Activated naive CD8-positive, alpha-beta T cell (primary cell): ENCODE measurements around the gene MRPS21.

Experiments
- H3K27ac Mint-ChIP-seq: one replicate; pipeline ENCODE4 v1.8.0; 2021; ENCODE audit warnings: mixed read lengths
- H3K27me3 Mint-ChIP-seq: one replicate; pipeline ENCODE4 v1.8.0; 2021; ENCODE audit warnings: mixed read lengths
- H3K36me3 Mint-ChIP-seq: one replicate; pipeline ENCODE4 v1.8.0; 2021; ENCODE audit warnings: mixed read lengths
- H3K4me1 Mint-ChIP-seq: one replicate; pipeline ENCODE4 v1.8.0; 2021; ENCODE audit warnings: low read depth, mixed read lengths
- H3K4me3 Mint-ChIP-seq: one replicate; pipeline ENCODE4 v1.8.0; 2021; ENCODE audit warnings: mild to moderate bottlenecking, mixed read lengths
- H3K9me3 Mint-ChIP-seq: one replicate; pipeline ENCODE4 v1.8.0; 2021; ENCODE audit warnings: low read depth, mixed read lengths

MRPS21 gene

DNA sequence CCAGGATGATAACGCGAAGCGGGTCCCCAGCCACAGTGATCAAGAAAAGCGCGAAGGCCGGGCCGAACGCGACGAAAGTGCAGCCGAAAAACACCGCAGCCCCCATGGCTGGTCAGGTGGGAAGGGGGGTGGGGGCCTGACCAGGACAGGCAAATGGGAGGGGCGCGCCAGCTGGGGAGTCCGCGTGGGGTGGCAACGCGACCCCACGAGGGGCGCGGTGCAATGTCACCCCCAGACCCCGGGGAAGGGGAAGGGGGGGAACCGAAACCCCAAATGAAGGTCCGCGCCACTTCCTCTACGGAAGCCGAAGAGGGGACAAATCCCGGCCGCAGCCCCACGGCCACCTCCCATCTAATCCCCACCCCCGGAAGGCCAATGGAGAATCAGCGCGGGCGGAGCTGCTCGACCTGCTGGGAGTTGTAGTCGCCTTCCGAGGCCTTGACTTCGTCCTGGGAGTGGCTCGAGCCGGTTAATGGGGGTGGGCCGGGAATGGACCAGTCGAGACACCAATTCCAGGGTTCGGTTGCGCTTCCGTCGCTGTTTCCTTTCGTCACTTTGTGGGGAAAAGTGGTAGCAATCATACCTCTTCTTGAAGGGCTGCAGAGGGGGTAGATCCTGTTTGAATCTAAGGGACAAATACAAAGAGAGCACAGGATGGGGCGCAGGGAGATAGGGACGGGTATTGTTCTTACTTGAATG lies 24.8 kb upstream of the MRPS21 start, which contains the start of gene APH1A:
Gene APH1A (minus strand): TSS at position 312 of the 699 bp plus-strand sequence. CDS start 206 bp downstream, at position 106.
- Mint-ChIP-seq H3K27me3 (no peaks in the 10 kb centered on the region), H3K4me3 (peak within 1 kb of the TSS; percentile 97), H3K4me1 (peaks cover 25% of the 10 kb centered on the region), H3K36me3 (peaks cover 2% of the 10 kb centered on the region), H3K27ac (peak within 1 kb of the TSS; percentile 97), H3K9me3 (no peaks in the 10 kb centered on the region)

DNA sequence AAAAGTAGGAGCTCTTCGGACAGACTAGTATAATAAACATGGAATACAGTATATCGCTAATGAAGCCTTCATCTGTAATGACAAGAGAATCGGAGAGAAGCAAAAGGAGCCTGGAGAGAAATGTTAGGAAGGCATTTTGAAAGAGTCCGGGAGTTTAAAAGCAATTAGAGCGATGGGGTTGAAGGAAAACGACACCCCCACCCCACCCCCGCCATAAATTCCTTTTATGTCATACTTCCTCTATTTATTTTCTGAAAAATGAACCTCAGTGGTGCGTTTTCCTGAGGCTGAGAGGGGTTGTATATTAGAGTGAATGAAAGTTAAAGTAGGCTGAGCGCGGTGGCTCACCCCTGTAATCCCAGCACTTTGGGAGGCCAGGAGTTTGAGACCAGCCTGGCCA lies 24.2 kb upstream of the MRPS21 start:
- H3K9me3 Mint-ChIP-seq: no peaks in the 10 kb centered on the region
- peak overlapping the region; percentile 97 for H3K4me3 Mint-ChIP-seq
- no peaks in the 10 kb centered on the region for H3K27me3 Mint-ChIP-seq
- H3K27ac Mint-ChIP-seq: peak overlapping the region; percentile 97
- peaks cover 25% of the 10 kb centered on the region for H3K4me1 Mint-ChIP-seq
- peaks cover 2% of the 10 kb centered on the region for H3K36me3 Mint-ChIP-seq

DNA sequence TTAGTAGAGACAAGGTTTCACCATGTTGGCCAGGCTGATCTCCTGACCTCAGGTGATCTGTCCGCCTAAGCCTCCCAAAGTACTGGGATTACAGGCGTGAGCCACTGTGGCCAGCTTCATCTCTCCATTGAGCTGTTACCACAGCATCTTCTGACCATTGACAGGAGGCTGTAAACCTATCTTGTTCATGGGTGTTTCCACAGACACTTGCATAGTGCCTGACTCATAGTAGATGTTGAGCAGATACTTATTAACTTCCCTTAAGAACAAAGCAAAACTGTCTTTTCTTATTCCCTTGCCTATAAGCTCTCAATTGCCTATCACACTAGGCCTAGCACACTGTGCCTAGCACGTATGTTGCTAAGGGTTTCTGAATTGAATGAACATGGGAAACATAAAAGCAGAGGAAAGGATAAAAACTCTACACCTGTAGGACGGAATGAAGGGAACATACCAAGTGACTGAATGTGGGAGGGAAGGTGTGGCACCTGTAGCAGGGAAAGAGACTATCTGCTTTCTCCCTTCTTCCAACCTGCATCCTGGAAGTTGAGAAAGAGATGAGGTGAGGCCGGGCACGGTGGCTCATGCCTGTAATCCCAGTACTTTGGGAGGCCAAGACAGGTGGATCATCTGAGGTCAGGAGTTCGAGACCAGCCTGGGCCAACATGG lies 22.2 kb upstream of the MRPS21 start:
- Mint-ChIP-seq H3K9me3 (no peaks in the 10 kb centered on the region), H3K27me3 (no peaks in the 10 kb centered on the region), H3K4me1 (peaks cover 25% of the 10 kb centered on the region), H3K27ac (no peak overlapping the region), H3K4me3 (no peak overlapping the region), H3K36me3 (peaks cover 2% of the 10 kb centered on the region)

DNA sequence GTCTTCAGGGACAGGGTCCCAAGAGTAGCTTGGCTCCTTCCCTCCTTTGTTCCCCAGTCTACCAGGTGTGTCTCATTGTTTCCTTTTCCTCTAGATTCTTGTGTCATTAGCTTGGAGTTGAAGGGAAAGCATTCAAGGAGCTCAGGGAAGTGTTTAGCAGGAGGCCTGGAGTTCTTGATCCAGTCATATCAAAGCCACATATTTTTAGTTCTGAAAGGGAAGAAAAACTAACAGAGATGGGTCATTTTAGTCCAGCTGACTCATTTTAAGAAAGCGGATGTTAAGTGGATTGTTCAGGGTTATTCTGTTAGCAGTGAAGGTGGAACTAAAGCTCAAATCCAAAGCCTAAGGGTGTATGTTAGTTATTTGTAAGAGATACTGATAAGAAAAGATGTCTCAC lies 20.4 kb upstream of the MRPS21 start:
- Mint-ChIP-seq H3K27ac (no peak overlapping the region), H3K4me3 (no peak overlapping the region), H3K4me1 (peaks cover 9% of the 10 kb centered on the region), H3K36me3 (peaks cover 2% of the 10 kb centered on the region), H3K9me3 (no peaks in the 10 kb centered on the region), H3K27me3 (no peaks in the 10 kb centered on the region)

DNA sequence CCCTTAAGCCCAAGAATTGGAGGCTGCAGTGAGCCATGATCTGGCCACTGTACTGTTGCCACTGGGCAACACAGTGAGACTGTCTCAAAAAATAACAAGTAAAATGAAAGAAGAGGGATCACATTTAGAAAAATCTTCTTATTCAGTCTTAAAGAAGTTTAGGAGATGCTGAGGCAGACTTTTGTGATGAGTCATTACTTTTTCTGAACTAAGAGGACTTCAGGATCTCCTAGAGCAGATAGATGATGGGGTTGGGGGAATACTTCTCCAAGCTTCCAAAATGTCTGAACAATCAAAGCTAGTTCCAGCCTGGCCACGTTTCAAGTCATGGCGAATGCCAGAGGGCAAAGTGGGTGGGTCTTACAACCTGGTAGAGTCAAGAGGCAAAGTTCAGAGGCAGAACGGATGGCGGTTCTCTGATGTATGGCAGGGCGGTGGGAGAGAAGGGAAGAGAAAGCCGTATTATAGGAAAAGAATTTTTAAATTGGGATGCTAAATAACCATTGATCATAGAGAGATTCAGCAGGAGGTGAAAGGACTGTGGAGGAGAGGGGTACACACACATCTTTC lies 13.4 kb upstream of the MRPS21 start:
- H3K36me3 Mint-ChIP-seq: no peaks in the 10 kb centered on the region
- peak overlapping the region; percentile 57 for H3K4me3 Mint-ChIP-seq
- peaks cover 28% of the 10 kb centered on the region for H3K4me1 Mint-ChIP-seq
- peak overlapping the region; percentile 10 for H3K27ac Mint-ChIP-seq
- H3K27me3 Mint-ChIP-seq: no peaks in the 10 kb centered on the region
- no peaks in the 10 kb centered on the region for H3K9me3 Mint-ChIP-seq

DNA sequence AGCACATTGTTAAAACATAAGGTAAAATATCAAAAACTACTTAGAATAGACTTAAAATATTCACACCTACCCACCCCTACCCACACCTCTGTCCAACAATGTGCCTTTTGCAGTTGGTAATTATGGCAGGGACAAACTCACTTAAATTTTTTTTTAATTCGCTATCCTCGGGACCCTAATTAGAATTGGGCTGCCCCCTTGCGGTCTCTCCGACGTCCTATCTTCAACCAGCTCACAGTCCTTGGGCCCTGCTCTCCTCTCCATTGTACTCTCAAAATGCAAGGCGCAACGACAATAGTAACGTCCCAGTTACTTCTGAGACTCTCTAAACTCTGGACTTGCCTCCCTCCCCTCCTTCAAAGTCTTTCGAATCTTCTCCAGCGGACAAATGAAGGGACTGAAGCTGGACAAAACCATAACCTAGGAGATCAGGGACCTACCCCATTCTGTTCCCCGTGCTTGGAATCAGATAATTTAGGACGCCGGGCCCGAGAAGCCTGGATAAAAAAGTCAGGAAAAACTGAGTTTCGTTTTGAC lies 12.4 kb upstream of the MRPS21 start:
- Mint-ChIP-seq H3K27me3 (no peaks in the 10 kb centered on the region), H3K36me3 (no peaks in the 10 kb centered on the region), H3K4me1 (peaks cover 28% of the 10 kb centered on the region), H3K9me3 (no peaks in the 10 kb centered on the region), H3K27ac (peak overlapping the region; percentile 96), H3K4me3 (peak overlapping the region; percentile 87)

DNA sequence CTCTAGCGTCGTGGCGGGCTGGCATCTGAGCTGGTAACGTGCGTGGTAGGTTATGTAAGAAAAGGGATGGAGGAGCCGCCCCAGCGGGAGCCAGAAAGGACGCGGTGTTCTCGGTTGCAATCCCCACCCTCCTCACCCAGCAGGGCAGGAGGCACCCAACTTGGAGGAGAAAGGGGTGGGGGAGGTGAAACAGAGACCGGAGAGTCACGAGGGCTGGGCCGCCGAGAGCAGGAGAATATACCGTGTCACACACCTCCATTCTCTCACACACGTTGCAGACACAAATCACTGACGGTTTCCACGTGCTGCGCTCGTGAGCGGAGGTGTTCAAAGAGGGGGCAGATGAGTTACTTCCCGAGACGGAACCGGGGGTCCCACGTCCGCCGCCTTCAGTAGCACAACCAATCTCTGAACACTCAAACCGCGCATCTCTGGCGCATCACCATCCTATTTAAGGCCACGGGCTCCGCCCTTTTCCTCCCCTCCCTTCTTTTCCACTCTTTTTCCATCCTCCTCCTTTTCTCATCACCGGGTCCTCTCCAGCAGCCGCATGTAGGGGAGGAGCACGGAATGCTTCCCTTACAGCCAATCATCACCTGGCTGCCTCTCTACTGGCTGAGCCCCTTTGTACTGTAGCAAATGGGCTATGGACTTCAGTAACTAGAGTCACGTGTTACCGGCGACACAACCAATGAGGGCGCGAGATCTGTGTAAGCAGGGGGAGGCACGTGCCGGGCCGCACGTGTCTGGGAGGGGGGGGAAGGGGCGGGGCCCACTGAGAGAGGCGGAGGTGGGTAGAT lies 11.7 kb upstream of the MRPS21 start, which contains the start of gene CIART:
Gene CIART (plus strand): TSS at position 797 of the 800 bp plus-strand sequence. CDS start 714 bp downstream, outside the sequence.
- Mint-ChIP-seq H3K4me3 (peak within 1 kb of the TSS; percentile 87), H3K27ac (peak within 1 kb of the TSS; percentile 96), H3K36me3 (no peaks in the 10 kb centered on the region), H3K27me3 (no peaks in the 10 kb centered on the region), H3K9me3 (no peaks in the 10 kb centered on the region), H3K4me1 (peaks cover 28% of the 10 kb centered on the region)

DNA sequence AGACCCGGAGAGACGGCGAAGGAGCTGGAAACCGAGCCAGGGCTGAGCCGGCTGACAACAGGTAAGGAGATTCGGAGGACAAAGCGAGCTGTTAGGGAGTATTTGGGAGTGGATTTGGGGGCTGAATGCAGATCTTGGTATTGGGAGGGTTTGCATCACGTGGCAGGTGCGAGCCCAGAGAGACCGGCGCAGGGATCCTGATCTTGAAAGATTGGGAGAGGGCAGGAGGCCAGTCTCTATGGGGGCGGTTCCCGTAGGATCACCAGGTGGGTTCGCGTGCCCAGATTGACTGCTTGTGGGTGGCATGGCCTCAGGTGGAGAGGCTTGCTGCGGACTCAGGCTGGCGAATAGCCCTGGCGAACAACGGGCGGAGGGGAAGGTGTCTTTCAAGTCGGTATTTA lies 11.1 kb upstream of the MRPS21 start:
- Mint-ChIP-seq H3K27ac (peak overlapping the region; percentile 18), H3K9me3 (no peaks in the 10 kb centered on the region), H3K4me1 (peaks cover 28% of the 10 kb centered on the region)

DNA sequence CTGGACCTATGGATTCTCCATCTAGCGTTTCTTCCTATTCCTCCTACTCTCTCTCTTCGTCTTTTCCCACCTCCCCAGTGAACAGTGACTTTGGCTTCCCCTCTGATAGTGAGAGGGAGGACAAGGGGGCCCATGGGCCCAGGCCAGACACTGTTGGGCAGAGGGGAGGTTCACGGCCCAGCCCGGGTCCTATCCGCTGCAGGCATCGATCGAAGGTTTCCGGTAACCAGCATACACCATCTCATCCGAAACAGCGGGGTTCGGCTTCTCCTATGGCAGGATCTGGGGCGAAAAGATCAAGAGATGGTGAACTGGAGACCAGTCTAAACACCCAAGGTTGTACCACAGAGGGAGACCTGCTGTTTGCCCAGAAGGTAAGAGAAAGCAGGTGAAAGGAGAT lies 10.4 kb upstream of the MRPS21 start:
- Mint-ChIP-seq H3K4me3 (peak overlapping the region; percentile 87), H3K27me3 (no peaks in the 10 kb centered on the region), H3K27ac (no peak overlapping the region), H3K4me1 (peaks cover 28% of the 10 kb centered on the region), H3K36me3 (no peaks in the 10 kb centered on the region), H3K9me3 (no peaks in the 10 kb centered on the region)

More for the DNA sequence above, 11.1 kb upstream of the MRPS21 start:
- Mint-ChIP-seq H3K4me3 (peak overlapping the region; percentile 87), H3K36me3 (no peaks in the 10 kb centered on the region), H3K27me3 (no peaks in the 10 kb centered on the region)

DNA sequence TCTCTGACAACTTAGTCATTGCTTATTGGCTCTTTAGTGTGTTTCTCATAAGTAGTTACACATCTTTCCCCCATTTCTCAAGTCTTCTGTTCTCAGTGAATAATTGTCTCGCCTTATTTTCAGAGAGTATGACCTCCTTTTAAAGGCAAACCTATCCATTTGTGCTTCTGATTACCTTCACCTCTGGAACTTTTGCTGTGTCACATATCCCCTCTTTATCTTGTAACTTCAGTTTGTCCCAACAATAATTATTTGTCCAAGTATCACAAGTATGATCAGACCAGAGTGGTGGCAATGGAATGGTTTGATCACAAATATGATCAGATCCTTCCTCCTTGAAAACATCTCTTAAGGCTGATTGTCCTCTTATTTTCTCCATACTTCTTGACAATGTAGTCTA lies 5.3 kb upstream of the MRPS21 start:
- no peak overlapping the region for H3K27ac Mint-ChIP-seq
- peaks cover 7% of the 10 kb centered on the region for H3K4me1 Mint-ChIP-seq
- H3K4me3 Mint-ChIP-seq: no peak overlapping the region
- no peaks in the 10 kb centered on the region for H3K27me3 Mint-ChIP-seq
- no peaks in the 10 kb centered on the region for H3K36me3 Mint-ChIP-seq
- H3K9me3 Mint-ChIP-seq: no peaks in the 10 kb centered on the region

DNA sequence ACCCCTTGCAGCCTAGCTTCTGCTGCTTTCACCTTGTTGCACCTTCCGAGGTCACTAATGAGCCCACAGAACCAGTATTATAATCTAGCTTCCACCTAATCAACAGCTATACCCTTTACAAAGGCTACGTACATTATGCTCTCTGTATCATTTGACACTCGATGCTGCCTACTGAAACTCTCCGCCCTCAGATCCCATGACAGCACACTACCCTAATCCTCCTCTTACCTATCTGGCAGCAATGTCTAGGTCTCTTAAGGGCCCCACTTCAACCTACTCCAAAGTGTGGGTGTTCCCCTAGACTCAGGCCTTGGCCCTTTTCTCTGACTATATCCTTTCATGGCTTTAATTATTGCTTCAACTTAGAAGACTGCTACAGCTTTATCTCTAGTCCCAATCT lies 4.8 kb upstream of the MRPS21 start:
- Mint-ChIP-seq H3K4me3 (no peak overlapping the region), H3K9me3 (no peaks in the 10 kb centered on the region), H3K4me1 (peaks cover 11% of the 10 kb centered on the region), H3K36me3 (no peaks in the 10 kb centered on the region), H3K27ac (no peak overlapping the region), H3K27me3 (no peaks in the 10 kb centered on the region)

DNA sequence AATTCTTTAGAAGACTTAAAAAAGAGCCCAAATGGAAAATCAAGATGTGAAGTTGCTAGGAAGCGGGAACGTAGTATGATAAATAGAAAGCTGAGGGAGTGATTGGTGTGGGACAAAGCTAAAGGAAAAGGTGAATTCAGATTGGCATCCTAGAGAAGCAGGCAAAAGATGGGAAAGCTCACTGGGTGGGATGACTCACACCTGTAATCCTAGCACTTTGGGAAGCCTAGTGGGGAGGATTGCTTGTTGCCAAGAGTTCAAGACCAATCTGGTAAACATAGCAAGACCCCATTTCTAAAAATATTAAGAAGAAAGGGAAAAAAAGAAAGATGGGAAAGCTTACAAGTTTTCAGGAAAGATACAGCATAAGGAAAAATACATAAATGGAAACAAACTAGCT lies 1.8 kb downstream of the MRPS21 start:
- Mint-ChIP-seq H3K4me1 (peaks cover 38% of the 10 kb centered on the region), H3K27me3 (no peaks in the 10 kb centered on the region), H3K27ac (peak overlapping the region; percentile 81), H3K4me3 (peak overlapping the region; percentile 75), H3K36me3 (peaks cover 8% of the 10 kb centered on the region), H3K9me3 (no peaks in the 10 kb centered on the region)

DNA sequence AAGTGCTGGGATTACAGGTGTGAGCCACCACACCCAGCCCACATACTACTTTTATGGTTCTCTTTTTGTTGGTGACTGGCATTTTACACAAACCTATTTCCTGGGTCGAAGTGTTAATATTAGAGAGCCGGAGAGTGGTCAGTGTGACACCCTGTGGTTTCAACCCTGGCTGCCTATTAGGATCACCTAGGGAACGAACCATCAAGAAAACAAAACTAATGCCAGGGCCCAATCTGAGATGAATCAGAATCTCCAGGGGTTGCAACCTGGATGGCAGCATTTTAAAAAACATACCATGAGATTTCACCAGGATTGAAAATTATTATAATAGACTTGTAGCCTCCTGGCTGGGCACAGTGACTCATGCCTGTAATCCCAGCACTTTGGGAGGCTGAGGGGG lies 6.1 kb downstream of the MRPS21 start:
- no peaks in the 10 kb centered on the region for H3K9me3 Mint-ChIP-seq
- peaks cover 8% of the 10 kb centered on the region for H3K36me3 Mint-ChIP-seq

DNA sequence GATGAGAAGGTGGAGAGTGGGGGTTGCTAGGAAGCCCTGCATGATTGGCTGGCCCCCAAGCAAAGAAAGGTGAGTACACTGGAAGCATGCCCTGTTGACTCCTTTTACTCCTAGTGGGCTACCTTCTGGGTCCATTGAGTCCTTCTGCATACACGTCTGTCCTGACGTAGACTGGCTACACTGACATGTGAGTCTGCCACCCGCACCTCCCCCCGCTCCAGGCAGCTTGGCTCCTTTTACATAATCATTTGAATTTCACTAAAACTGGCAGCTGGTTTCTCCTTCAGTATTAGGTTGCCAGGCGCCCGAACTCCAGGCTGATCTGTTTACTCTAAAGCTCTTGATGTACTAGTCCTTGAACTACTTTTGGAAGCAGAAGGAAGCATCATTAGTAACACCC lies 8.7 kb downstream of the MRPS21 start:
- H3K27me3 Mint-ChIP-seq: no peaks in the 10 kb centered on the region
- peaks cover 11% of the 10 kb centered on the region for H3K4me1 Mint-ChIP-seq
- no peak overlapping the region for H3K4me3 Mint-ChIP-seq
- no peak overlapping the region for H3K27ac Mint-ChIP-seq
- no peaks in the 10 kb centered on the region for H3K9me3 Mint-ChIP-seq
- H3K36me3 Mint-ChIP-seq: peaks cover 3% of the 10 kb centered on the region

More for the DNA sequence above, 6.1 kb downstream of the MRPS21 start:
- Mint-ChIP-seq H3K27ac (no peak overlapping the region), H3K27me3 (no peaks in the 10 kb centered on the region), H3K4me3 (no peak overlapping the region), H3K4me1 (peaks cover 25% of the 10 kb centered on the region)
